Suprapubic skin (tissue), 4 donors: ENCODE data around the gene PTPRF.

Experiments
- CTCF ChIP-seq, 2 donors: fragments of 200-600 bp in 1 of 2; fragments of 450-650 bp in 1 of 2; sonication (generic) in 1 of 2; IDR thresholded peaks; one replicate each; pipeline ENCODE4 v1.5.1; 2016 to 2019; ENCODE audit warnings: antibody characterized with exemption in 2 of 2, mild to moderate bottlenecking in 1 of 2, moderate library complexity in 1 of 2
- EP300 ChIP-seq: sonication (generic); formaldehyde crosslinking; IDR thresholded peaks from one replicate; pipeline ENCODE4 v1.6.1; 2017; ENCODE audit warnings: antibody characterized with exemption
- POLR2A ChIP-seq, 2 donors: fragments of 450-650 bp; IDR thresholded peaks; one replicate each; pipeline ENCODE4 v1.6.1; 2017; ENCODE audit warnings: antibody characterized with exemption in 2 of 2, mild to moderate bottlenecking in 2 of 2, moderate library complexity in 2 of 2
- POLR2AphosphoS5 ChIP-seq, 3 donors: sonication (generic); formaldehyde crosslinking; IDR thresholded peaks; one replicate each; pipeline ENCODE4 v1.6.1; 2017; ENCODE audit warnings: antibody characterized with exemption in 3 of 3

DNA sequence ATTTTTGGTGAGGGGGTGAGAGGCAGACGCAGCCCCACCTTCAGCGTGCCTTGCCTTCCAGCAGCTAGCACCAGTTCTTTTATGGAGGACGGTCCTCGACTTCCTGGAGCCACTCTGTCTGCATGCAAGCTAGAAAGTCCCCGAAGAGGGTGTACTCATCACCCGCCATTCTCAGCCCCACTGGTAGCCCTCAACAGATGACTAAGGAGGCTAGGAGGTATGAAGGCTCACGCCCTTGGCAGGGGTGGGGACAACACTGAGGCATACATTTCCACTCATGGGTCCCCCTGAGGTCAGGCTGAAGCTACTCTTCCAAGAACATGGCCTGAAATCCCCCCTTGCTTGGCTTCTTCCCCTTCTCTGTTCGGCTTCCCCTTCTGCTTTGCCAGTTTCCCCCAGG, 8.9 kb upstream of the PTPRF start:
- TF ChIP-seq CTCF (IDR thresholded peaks at IDR 0.05), result no peak
- no peak for TF ChIP-seq POLR2AphosphoS5 (IDR thresholded peaks at IDR 0.05)
- no peak for TF ChIP-seq POLR2A (IDR thresholded peaks at IDR 0.05)
- TF ChIP-seq EP300, result no peak
